MM.1S (cell line): Measurements from ENCODE around the gene WIF1.

Experiments
- DNase-seq: peaks from one replicate; pipeline ENCODE4 v3.0.0-alpha.2; 2015
- H2AFZ ChIP-seq: fragments of 300-600 bp; sonication (generic); 2 replicates; pipeline ENCODE4 v1.6.0; 2016; ENCODE audit warnings: antibody characterized with exemption, low read length
- H3F3A ChIP-seq: fragments of 300-600 bp; sonication (generic); 2 replicates; pipeline ENCODE4 v1.6.1; 2016; ENCODE audit warnings: mild to moderate bottlenecking, antibody characterized with exemption, low read length, moderate library complexity, mixed read lengths; ENCODE audit not compliant: insufficient read depth
- H3K27ac ChIP-seq: fragments of 300-600 bp; sonication (generic); 2 replicates; pipeline ENCODE4 v1.5.1; 2016; ENCODE audit warnings: mild to moderate bottlenecking, low read length
- H3K27me3 ChIP-seq: fragments of 300-600 bp; sonication (generic); replicated peaks from 2 replicates; pipeline ENCODE4 v1.6.0; 2016; ENCODE audit warnings: low read length; ENCODE audit not compliant: insufficient read depth
- H3K36me3 ChIP-seq: fragments of 300-600 bp; sonication (generic); replicated peaks from 2 replicates; pipeline ENCODE4 v1.6.1; 2016; ENCODE audit warnings: mild to moderate bottlenecking, low read length, mixed read lengths; ENCODE audit not compliant: insufficient read depth
- H3K4me1 ChIP-seq: fragments of 300-600 bp; sonication (generic); 2 replicates; pipeline ENCODE4 v1.6.1; 2016; ENCODE audit warnings: low read length, mixed read lengths
- H3K4me2 ChIP-seq: fragments of 300-600 bp; sonication (generic); 2 replicates; pipeline ENCODE4 v1.6.0; 2016; ENCODE audit warnings: low read depth, low read length
- H3K4me3 ChIP-seq: fragments of 300-600 bp; sonication (generic); 2 replicates; pipeline ENCODE4 v1.5.1; 2016; ENCODE audit warnings: low read length, mixed read lengths
- H3K79me2 ChIP-seq: fragments of 300-600 bp; sonication (generic); 2 replicates; pipeline ENCODE4 v1.6.1; 2016; ENCODE audit warnings: mixed run types, low read length, mixed read lengths
- H3K9ac ChIP-seq: fragments of 300-600 bp; sonication (generic); 2 replicates; pipeline ENCODE4 v1.6.1; 2016; ENCODE audit warnings: low read length, mixed read lengths
- H3K9me2 ChIP-seq: fragments of 300-600 bp; sonication (generic); replicated peaks from 2 replicates; pipeline ENCODE4 v1.6.1; 2016; ENCODE audit warnings: mild to moderate bottlenecking, low read length, mixed read lengths; ENCODE audit not compliant: insufficient read depth
- H3K9me3 ChIP-seq: fragments of 300-600 bp; sonication (generic); replicated peaks from 2 replicates; pipeline ENCODE4 v1.6.1; 2016; ENCODE audit warnings: mild to moderate bottlenecking, low read length, mixed read lengths; ENCODE audit not compliant: insufficient read depth
- H4K20me1 ChIP-seq: fragments of 300-600 bp; sonication (generic); 2 replicates; pipeline ENCODE4 v1.6.1; 2016; ENCODE audit warnings: mild to moderate bottlenecking, low read length, moderate library complexity, mixed read lengths; ENCODE audit not compliant: insufficient read depth
- EZH2 ChIP-seq: fragments of 300-600 bp; sonication (generic); optimal IDR thresholded peaks from 2 replicates; pipeline ENCODE3; 2017; ENCODE audit warnings: low read depth, mild to moderate bottlenecking, antibody characterized with exemption, low read length, mixed read lengths
- EZH2phosphoT487 ChIP-seq: fragments of 300-600 bp; sonication (generic); IDR thresholded peaks from 2 replicates; pipeline ENCODE4 v1.6.1; 2018; ENCODE audit warnings: antibody characterized with exemption, low read length
- TF ChIP-seq, protein P1 (sequence below): fragments of 300-600 bp; sonication (generic); IDR thresholded peaks from 2 replicates; pipeline ENCODE4 v1.5.1; 2016; ENCODE audit warnings: antibody characterized with exemption, low read length, mixed read lengths

The WIF1 gene

DNA sequence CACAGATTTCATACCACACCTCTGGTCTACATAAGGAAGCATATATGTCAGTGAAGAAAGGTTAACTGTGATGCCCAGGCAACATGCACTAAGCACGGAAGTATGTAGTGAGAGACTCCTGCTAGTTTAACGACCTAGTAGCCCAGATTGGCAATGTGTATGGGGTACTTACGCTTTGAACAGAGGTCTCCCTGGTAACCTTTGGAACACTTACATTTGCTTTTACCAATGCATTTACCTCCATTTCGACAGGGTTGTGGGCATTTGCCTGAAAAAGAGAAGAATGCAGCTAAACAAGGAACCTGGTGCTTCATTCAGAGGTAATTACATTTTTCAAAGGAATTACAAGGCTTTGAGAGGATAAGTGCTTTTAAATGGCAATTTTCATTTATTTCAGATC is 65.2 kb downstream of the WIF1 start:
- TF ChIP-seq, protein P1, sequence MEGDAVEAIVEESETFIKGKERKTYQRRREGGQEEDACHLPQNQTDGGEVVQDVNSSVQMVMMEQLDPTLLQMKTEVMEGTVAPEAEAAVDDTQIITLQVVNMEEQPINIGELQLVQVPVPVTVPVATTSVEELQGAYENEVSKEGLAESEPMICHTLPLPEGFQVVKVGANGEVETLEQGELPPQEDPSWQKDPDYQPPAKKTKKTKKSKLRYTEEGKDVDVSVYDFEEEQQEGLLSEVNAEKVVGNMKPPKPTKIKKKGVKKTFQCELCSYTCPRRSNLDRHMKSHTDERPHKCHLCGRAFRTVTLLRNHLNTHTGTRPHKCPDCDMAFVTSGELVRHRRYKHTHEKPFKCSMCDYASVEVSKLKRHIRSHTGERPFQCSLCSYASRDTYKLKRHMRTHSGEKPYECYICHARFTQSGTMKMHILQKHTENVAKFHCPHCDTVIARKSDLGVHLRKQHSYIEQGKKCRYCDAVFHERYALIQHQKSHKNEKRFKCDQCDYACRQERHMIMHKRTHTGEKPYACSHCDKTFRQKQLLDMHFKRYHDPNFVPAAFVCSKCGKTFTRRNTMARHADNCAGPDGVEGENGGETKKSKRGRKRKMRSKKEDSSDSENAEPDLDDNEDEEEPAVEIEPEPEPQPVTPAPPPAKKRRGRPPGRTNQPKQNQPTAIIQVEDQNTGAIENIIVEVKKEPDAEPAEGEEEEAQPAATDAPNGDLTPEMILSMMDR: no peak
- no peak for TF ChIP-seq EZH2
- no peak for TF ChIP-seq EZH2phosphoT487
- H3K27ac ChIP-seq: no peak overlapping the region
- DNase-seq: no peak

GRCh38 chr12:65051218-65051617 is 69.9 kb downstream of the WIF1 start:
- no peak overlapping the region for H2AFZ ChIP-seq
- no peak overlapping the region for H3K27ac ChIP-seq
- no peaks in the 10 kb centered on the region for H3K9me3 ChIP-seq
- no peaks in the 10 kb centered on the region for H3K36me3 ChIP-seq
- H3K9me2 ChIP-seq: no peaks in the 10 kb centered on the region
- no peaks in the 10 kb centered on the region for H4K20me1 ChIP-seq
- no peaks in the 10 kb centered on the region for H3F3A ChIP-seq
- no peak overlapping the region for H3K4me2 ChIP-seq
- TF ChIP-seq, protein P1: no peak
- TF ChIP-seq EZH2phosphoT487 (no peak), EZH2 (no peak)
- H3K27me3 ChIP-seq: no peaks in the 10 kb centered on the region
- no peak for DNase-seq
- H3K4me3 ChIP-seq: no peak overlapping the region
- H3K9ac ChIP-seq: no peak overlapping the region
- H3K4me1 ChIP-seq: no peaks in the 10 kb centered on the region
- H3K79me2 ChIP-seq: no peaks in the 10 kb centered on the region

More for the DNA sequence above, 65.2 kb downstream of the WIF1 start:
- Histone ChIP-seq H3K27me3 (no peaks in the 10 kb centered on the region), H4K20me1 (no peaks in the 10 kb centered on the region), H2AFZ (no peak overlapping the region), H3K79me2 (no peaks in the 10 kb centered on the region), H3F3A (no peaks in the 10 kb centered on the region), H3K9me2 (no peaks in the 10 kb centered on the region), H3K4me2 (no peak overlapping the region), H3K9me3 (no peaks in the 10 kb centered on the region), H3K36me3 (no peaks in the 10 kb centered on the region), H3K9ac (no peak overlapping the region), H3K4me3 (no peak overlapping the region), H3K4me1 (no peaks in the 10 kb centered on the region)

DNA sequence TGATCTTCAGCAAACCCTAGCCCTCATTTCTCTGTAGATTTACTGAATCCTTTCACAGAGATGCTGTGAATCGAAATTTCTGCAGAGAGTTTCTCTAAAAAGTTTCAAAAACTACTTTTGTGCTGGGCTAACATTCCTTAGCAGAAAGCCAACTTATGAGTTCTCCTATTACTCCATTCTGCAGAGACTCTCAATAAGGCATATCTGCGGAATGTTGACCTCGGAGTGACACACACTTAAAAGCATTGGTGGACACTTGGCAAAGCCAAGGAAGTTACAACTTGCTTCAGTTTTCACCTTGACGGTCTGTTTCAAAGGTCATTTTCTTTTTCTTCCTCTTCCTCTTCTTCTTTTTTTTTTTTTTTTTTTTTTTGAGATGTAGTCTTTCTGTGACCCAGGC is 75.8 kb downstream of the WIF1 start:
- Histone ChIP-seq H3K4me1 (no peaks in the 10 kb centered on the region), H3K9me2 (no peaks in the 10 kb centered on the region), H3K9ac (no peak overlapping the region), H3K36me3 (no peaks in the 10 kb centered on the region), H3F3A (no peaks in the 10 kb centered on the region), H3K4me2 (no peak overlapping the region), H3K27ac (no peak overlapping the region), H3K79me2 (no peaks in the 10 kb centered on the region), H3K9me3 (no peaks in the 10 kb centered on the region), H3K27me3 (no peaks in the 10 kb centered on the region), H4K20me1 (no peaks in the 10 kb centered on the region), H2AFZ (no peak overlapping the region), H3K4me3 (no peak overlapping the region)
- TF ChIP-seq EZH2 (no peak), EZH2phosphoT487 (no peak)
- TF ChIP-seq, protein P1: no peak
- no peak for DNase-seq
